Esophagus squamous epithelium (tissue), 5 donors: Measurements from ENCODE around the gene TMEM41B. TPM values are rescaled to one million over a fixed set of nuclear protein-coding genes. Genes with fewer than 3 reads are reported as not detected.
"Not testable (repeated sequence)": the region's sequence is repeated elsewhere in the genome, so short reads cannot be mapped to it uniquely, and the experiment has no call there.

Source experiments
- DNase-seq: peaks from one replicate; lab custom pipeline; 2025; lab: John Stamatoyannopoulos, UW
- H3K27ac ChIP-seq, 4 donors: fragments of 200-600 bp; sonication (generic); one replicate each; pipeline ENCODE4 v1.5.1; 2016 to 2019; ENCODE audit warnings: mild to moderate bottlenecking in 1 of 4
- H3K27me3 ChIP-seq, 4 donors: fragments of 200-600 bp; sonication (generic); 1 replicate in 3 of 4; 2 replicates in 1 of 4; pipeline versions ENCODE4 v1.5.1 to v1.6.0; 2017 to 2021; ENCODE audit warnings: antibody characterized with exemption in 1 of 4
- H3K36me3 ChIP-seq, 3 donors: fragments of 200-600 bp; sonication (generic); one replicate each; pipeline ENCODE4 v1.5.1; 2016 to 2019
- H3K4me1 ChIP-seq, 3 donors: fragments of 200-600 bp; sonication (generic); one replicate each; pipeline ENCODE4 v1.5.1; 2017 to 2019
- H3K4me3 ChIP-seq, 4 donors: fragments of 200-600 bp; sonication (generic); 1 replicate in 3 of 4; 2 replicates in 1 of 4; pipeline ENCODE4 v1.5.1; 2016 to 2019; ENCODE audit warnings: mild to moderate bottlenecking in 2 of 4, moderate library complexity in 1 of 4
- H3K9me3 ChIP-seq, 3 donors: fragments of 200-600 bp; sonication (generic); one replicate each; pipeline ENCODE4 v1.5.1; 2016 to 2019
- CTCF ChIP-seq, 6 experiments: fragments of 450-650 bp in 4 of 6; fragments of 200-600 bp in 2 of 6; sonication (generic) in 2 of 6; IDR thresholded peaks; one replicate each; pipeline ENCODE4 v1.5.1; 2016 to 2019; ENCODE audit warnings: antibody characterized with exemption in 6 of 6, mild to moderate bottlenecking in 4 of 6, moderate library complexity in 4 of 6
- POLR2A ChIP-seq, 4 donors: fragments of 450-650 bp; IDR thresholded peaks; one replicate each; pipeline ENCODE4 v1.6.1; 2017; ENCODE audit warnings: antibody characterized with exemption in 4 of 4, mild to moderate bottlenecking in 4 of 4, moderate library complexity in 3 of 4
- WGBS, 2 donors: methylation state at CpG; one replicate each; pipeline ENCODE4 v1.1.5; 2018; 5-methylcytosine and 5-hydroxymethylcytosine counted together
- intact Hi-C: fragments of 100-400 bp; cut with DNase I; formaldehyde crosslinking; loops from one replicate; pipeline ENCODE4 v1.15.0; 2022
- total RNA-seq, 4 donors: library from RNA; depleted of rRNA; stranded (reverse); fragments of >200 nt; gene quantifications; one replicate each; pipeline ENCODE4 v1.1.0, GENCODE V29; 2016
- donor health status: DM: yes; HTN: yes; CAD: no.

TMEM41B gene
- total RNA-seq, 4 donors from 2014 or later = 27.6 to 49.6 (median 34.9) TPM

GRCh38 chr11:9330387-9331384, 16.3 kb upstream of the TMEM41B start:
- TF ChIP-seq CTCF (IDR thresholded peaks at IDR 0.05) = no peak
- no peak for TF ChIP-seq POLR2A (IDR thresholded peaks at IDR 0.05)
- no peak overlapping the region for H3K27ac ChIP-seq
- H3K27me3 ChIP-seq = no peaks in the 10 kb centered on the region

GRCh38 chr11:9320047-9320446, 5.7 kb upstream of the TMEM41B start:
- 75 to 81% methylated on average over 3 of the region's 3 CpGs for WGBS, 2 donors

More at GRCh38 chr11:9330387-9331384, 16.3 kb upstream of the TMEM41B start:
- Histone ChIP-seq H3K4me3 (no peak overlapping the region), H3K36me3 (no peaks in the 10 kb centered on the region), H3K9me3 (no peaks in the 10 kb centered on the region), H3K4me1 (no peaks in the 10 kb centered on the region)
- no peak for DNase-seq
- intact Hi-C loops = no loop called here
- 82 to 88% methylated on average over 9 to 10 of the region's 10 CpGs for WGBS, 2 donors

GRCh38 chr11:9319377-9320001, 5.1 kb upstream of the TMEM41B start:
- DNase-seq = not testable (repeated sequence)

More at GRCh38 chr11:9320047-9320446, 5.7 kb upstream of the TMEM41B start:
- H3K4me3 ChIP-seq = no peak overlapping the region
- intact Hi-C loops = no loop called here
- no peaks in the 10 kb centered on the region for H3K36me3 ChIP-seq
- H3K4me1 ChIP-seq = peaks cover 2 to 21% (median 7%) of the 10 kb centered on the region in 3 donors
- no peak for TF ChIP-seq POLR2A (IDR thresholded peaks at IDR 0.05)
- TF ChIP-seq CTCF (IDR thresholded peaks at IDR 0.05) = no peak
- H3K9me3 ChIP-seq = no peaks in the 10 kb centered on the region
- DNase-seq = no peak
- peaks cover 0 to 5% (median 0%) of the 10 kb centered on the region in 4 donors for H3K27me3 ChIP-seq
- no peak overlapping the region for H3K27ac ChIP-seq

GRCh38 chr11:9318442-9319376, 4.3 kb upstream of the TMEM41B start:
- H3K27me3 ChIP-seq, intact Hi-C loops, DNase-seq, H3K36me3 ChIP-seq, H3K9me3 ChIP-seq, H3K4me3 ChIP-seq: not testable (repeated sequence)
- H3K27ac ChIP-seq = peak overlapping the region in 1 of 4 donors; percentile 29
- 44 to 50% methylated on average over 17 to 18 of the region's 18 CpGs for WGBS, 2 donors
- peaks cover 4 to 26% (median 7%) of the 10 kb centered on the region in 3 donors for H3K4me1 ChIP-seq

More at GRCh38 chr11:9319377-9320001, 5.1 kb upstream of the TMEM41B start:
- peaks cover 4 to 25% (median 7%) of the 10 kb centered on the region in 3 donors for H3K4me1 ChIP-seq
- H3K36me3 ChIP-seq, H3K9me3 ChIP-seq, H3K27me3 ChIP-seq, intact Hi-C loops, H3K4me3 ChIP-seq: not testable (repeated sequence)
- H3K27ac ChIP-seq = peak overlapping the region in 1 of 4 donors; percentile 29
- 87 to 90% methylated on average over 4 of the region's 4 CpGs for WGBS, 2 donors

GRCh38 chr11:9316334-9316733, 1.9 kb upstream of the TMEM41B start:
- Histone ChIP-seq H3K9me3 (no peaks in the 10 kb centered on the region), H3K4me1 (peaks cover 4 to 49% (median 7%) of the 10 kb centered on the region in 3 donors), H3K27ac (no peak overlapping the region), H3K36me3 (no peaks in the 10 kb centered on the region), H3K4me3 (no peak overlapping the region), H3K27me3 (peaks cover 0 to 5% (median 0%) of the 10 kb centered on the region in 4 donors)
- no peak for DNase-seq
- no peak for TF ChIP-seq POLR2A (IDR thresholded peaks at IDR 0.05)
- no peak for TF ChIP-seq CTCF (IDR thresholded peaks at IDR 0.05)
- intact Hi-C loops = no loop called here
- WGBS, 2 donors = 97 to 98% methylated on average over 2 of the region's 2 CpGs
